NT2/D1 (cell line): ENCODE results near the gene ZBTB16.

Experiments
- SUZ12 ChIP-seq: IDR thresholded peaks from 2 replicates; pipeline ENCODE4 v1.6.1; 2011; ENCODE audit not compliant: insufficient read length, insufficient read depth; ENCODE audit errors: extremely low read depth
- YY1 ChIP-seq: IDR thresholded peaks from 2 replicates; pipeline ENCODE4 v1.6.1; 2011; ENCODE audit not compliant: insufficient read length, insufficient read depth
- ZNF274 ChIP-seq: IDR thresholded peaks from 2 replicates; pipeline ENCODE4 v1.6.1; 2011; ENCODE audit warnings: mild to moderate bottlenecking, low read depth, low read length

- TF ChIP-seq ZNF274 (no peak), SUZ12 (no peak), YY1 (no peak)
Observed at GRCh38 chr11:114291381-114291780, 231.9 kb downstream of the ZBTB16 start.
